Measurements from ENCODE around the gene HEXD.

- TF ChIP-seq POLR2A (IDR thresholded peaks at IDR 0.05) (no peak), CTCF (IDR thresholded peaks at IDR 0.05) (no peak)
These were observed 5.3 kb upstream of the HEXD start for GRCh38 chr17:82412535-82413520.
